CD1c-positive myeloid dendritic cell (primary cell): ENCODE data around the gene SDK1.

ENCODE experiments used
- DNase-seq: peaks from one replicate; pipeline ENCODE4 v3.0.0-alpha.2; 2016; ENCODE audit errors: extremely low spot score

The SDK1 gene

GRCh38 chr7:3987426-3987927, 686.4 kb downstream of the SDK1 start:
- DNase-seq = no peak

DNA sequence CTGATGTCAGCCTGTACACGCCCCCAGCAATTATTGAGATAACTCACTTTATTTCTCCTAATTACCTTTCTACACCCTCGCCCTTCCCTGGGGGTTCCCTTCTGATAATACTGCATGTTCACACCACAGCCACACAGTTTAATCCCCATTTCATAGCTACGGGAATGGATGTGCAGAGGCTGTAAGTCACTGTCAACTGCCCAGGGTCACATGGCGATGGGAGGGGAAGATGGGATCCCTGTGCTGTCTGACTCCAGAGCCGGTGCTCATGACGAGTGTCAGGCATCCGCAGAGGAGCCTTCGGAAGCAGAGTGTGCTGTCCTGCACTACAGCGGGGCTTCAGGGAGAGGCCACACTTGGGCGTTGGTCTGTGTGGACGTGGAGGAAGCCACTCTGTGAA, 688.7 kb downstream of the SDK1 start:
- DNase-seq = no peak

- DNase-seq = no peak
Observed at GRCh38 chr7:3991731-3992231, 690.7 kb downstream of the SDK1 start.

DNA sequence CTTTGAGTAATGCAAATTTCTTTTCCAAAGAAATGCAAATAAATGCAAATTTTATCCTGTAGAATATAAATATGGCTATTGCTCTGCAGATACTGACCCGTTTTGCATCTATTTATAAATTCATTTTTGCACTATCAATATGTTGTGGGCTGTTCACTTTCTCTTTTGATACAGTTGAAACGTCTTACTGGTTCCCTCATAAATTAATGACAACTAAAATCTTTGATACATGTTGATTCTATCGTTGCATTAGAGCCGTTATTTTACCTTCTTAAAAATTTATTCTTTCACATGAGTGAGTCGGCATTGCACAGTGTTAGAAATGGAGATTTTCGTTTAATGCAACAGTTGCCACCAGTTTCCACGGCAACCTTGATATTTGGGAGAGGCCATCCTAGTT, 691.8 kb downstream of the SDK1 start:
- no peak for DNase-seq

DNA sequence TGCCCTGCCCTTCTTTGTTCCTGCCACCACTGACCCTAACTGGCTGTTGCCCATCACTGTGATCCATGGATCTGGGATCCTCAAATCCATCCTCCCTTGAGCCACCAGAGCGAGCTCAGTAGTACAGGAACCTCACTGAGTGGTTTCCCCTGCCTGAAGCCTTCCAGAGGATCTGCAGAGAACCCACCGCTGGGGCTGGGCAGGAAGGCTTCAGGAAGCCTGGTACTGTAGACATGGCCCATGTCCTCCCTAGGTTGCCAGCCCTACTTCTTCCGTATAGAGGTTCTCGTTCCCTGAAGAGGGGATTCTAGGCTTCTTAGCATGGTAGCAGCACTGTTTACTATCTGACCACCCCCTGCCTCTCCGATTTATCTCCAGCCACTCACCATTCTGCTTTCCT, 693.7 kb downstream of the SDK1 start:
- DNase-seq = no peak

GRCh38 chr7:3995187-3995586, 694.1 kb downstream of the SDK1 start:
- no peak for DNase-seq

DNA sequence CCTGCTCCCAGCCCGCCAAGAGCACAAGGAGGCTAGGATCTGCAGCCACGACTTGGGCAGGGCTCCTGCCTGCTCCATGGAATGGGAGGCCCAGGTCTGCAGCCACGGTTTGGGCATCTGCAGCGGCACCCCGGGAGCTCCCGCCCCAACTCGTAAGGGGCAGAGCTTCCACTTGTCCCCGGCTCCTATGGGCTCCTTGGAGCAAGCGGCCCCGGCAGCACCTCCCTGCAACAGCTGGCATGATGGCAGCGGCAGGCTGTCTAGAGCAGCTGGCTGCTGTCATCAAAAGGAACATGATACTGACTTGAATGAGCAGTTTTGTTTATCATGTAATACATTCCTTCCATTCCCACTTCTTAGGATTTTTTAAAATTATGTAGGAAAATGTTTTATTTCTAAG, 697.0 kb downstream of the SDK1 start:
- DNase-seq = no peak

DNA sequence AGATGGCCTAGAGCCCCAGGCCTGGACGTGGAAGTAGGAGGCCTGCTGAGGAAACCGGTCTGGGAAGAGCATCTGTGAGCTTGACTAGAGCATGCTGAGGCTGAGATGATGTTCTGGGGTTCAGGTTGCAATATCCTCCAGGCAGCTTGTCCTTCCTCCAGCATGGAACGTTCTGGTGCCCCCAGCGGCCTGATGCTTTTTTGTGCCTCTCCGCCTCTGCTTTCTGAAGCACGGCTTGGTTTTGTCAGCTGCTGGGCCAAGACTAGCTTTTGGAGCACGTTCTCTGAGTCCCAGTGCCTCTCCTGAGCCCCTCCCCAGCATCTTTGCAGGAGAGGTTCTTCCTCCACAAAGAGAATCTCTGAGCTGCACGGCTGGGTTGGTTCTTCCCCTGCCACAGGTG, 699.1 kb downstream of the SDK1 start:
- DNase-seq = no peak

GRCh38 chr7:4000934-4001333, 699.9 kb downstream of the SDK1 start:
- no peak for DNase-seq

- DNase-seq = no peak
Observed at GRCh38 chr7:4001742-4002141, 700.7 kb downstream of the SDK1 start.

GRCh38 chr7:4003503-4003902, 702.5 kb downstream of the SDK1 start:
- no peak for DNase-seq

DNA sequence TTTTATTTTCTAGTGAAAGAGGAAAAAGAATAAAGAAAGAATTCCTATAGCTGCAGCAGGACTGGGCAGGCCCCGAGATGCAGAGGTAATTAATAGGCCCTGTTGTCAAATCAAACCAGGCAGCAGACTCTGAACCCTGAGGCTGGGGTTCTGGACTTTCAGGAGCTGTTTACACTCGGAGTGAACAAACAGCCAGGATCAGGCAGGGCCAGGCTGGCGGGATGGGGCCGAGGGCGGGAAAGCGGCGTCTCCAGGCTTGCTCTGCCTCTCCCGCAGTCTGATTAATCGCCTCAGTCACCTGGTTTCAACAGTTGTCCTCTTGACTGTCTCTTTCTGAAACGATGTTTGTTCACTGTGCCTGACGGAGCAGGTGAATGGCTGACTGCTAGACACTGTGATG, 705.6 kb downstream of the SDK1 start:
- DNase-seq = no peak

DNA sequence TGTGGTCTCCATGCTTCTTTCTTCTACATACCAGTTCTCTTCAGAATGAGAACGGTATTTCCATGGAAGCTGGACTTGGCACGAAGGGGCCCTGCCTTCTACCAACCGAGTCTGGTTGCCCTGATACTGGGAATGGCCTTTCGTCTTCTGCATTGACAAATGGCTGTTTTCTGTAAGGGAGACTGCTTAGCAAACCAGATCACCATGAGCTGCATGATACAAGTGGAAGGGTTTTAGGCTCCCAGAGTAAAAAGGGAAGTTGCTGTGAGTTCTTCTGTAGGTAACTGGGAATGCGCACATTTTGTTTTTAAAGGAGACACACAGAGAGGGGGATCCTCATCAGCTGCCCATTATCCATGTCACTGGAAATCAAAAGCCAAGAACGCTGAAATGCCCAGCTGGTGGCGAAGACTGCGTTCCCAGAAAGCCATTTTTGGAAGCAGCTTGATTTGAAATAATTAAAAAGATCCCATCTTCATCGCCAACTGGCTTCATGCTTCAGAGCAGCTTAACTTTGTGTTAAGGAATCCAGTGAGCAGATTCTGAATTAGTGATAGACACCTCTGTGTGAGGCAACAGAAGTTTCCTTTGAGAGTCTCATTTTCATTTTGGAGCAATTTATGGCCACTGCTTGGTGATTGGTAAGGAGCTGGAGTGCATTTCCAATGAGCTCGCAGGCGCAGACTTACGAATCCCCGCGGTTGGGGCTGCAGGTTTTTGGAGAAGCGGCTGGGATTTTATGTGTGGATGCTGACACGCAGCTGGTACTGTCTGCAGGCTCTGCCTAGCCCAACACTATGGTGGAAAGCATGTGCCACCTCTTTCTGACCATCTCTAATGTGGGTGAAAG, 708.4 kb downstream of the SDK1 start:
- DNase-seq = no peak

- DNase-seq = no peak
Observed at GRCh38 chr7:4010061-4010605, 709.1 kb downstream of the SDK1 start.

GRCh38 chr7:4010923-4011656, 710.0 kb downstream of the SDK1 start:
- DNase-seq = no peak

GRCh38 chr7:4013793-4014192, 712.7 kb downstream of the SDK1 start:
- no peak for DNase-seq

- DNase-seq = no peak
Observed at GRCh38 chr7:4014346-4015050, 713.4 kb downstream of the SDK1 start.

- no peak for DNase-seq
Observed at GRCh38 chr7:4015371-4015770, 714.3 kb downstream of the SDK1 start.

- DNase-seq = no peak
Observed at GRCh38 chr7:4015996-4016395, 714.9 kb downstream of the SDK1 start.

- DNase-seq = no peak
Observed at GRCh38 chr7:4017081-4017480, 716.0 kb downstream of the SDK1 start.

- no peak for DNase-seq
Observed at GRCh38 chr7:4017785-4018184, 716.7 kb downstream of the SDK1 start.
